HG03521 (cell line): Measurements from ENCODE around the gene PDE4D.
"Not testable (repeated sequence)": the region's sequence is repeated elsewhere in the genome, so short reads cannot be mapped to it uniquely, and the experiment has no call there.

ENCODE experiments used
- ATAC-seq: cut with Tn5 transposase; IDR thresholded peaks from one replicate; pipeline ENCODE4 v1.9.1; 2021; ENCODE audit warnings: mild to moderate bottlenecking, moderate library complexity; ENCODE audit not compliant: unreplicated experiment

PDE4D gene

GRCh38 chr5:59486508-59486907 is 407.0 kb downstream of the PDE4D start:
- ATAC-seq = no peak

GRCh38 chr5:59485629-59486439 is 407.7 kb downstream of the PDE4D start:
- ATAC-seq = no peak

- no peak for ATAC-seq
These were observed 408.4 kb downstream of the PDE4D start for GRCh38 chr5:59485107-59485506.

- no peak for ATAC-seq
These were observed 408.9 kb downstream of the PDE4D start for GRCh38 chr5:59484618-59485017.

- ATAC-seq = no peak
These were observed 409.5 kb downstream of the PDE4D start for GRCh38 chr5:59483971-59484472.

- no peak for ATAC-seq
These were observed 414.4 kb downstream of the PDE4D start for GRCh38 chr5:59479086-59479485.

GRCh38 chr5:59474324-59474723 is 419.2 kb downstream of the PDE4D start:
- no peak for ATAC-seq

- no peak for ATAC-seq
These were observed 419.9 kb downstream of the PDE4D start for GRCh38 chr5:59473611-59474010.

GRCh38 chr5:59471463-59471862 is 422.1 kb downstream of the PDE4D start:
- no peak for ATAC-seq

- no peak for ATAC-seq
These were observed 425.6 kb downstream of the PDE4D start for GRCh38 chr5:59467969-59468368.

- no peak for ATAC-seq
These were observed 427.3 kb downstream of the PDE4D start for GRCh38 chr5:59466271-59466670.

GRCh38 chr5:59464969-59465368 is 428.6 kb downstream of the PDE4D start:
- no peak for ATAC-seq

- ATAC-seq = not testable (repeated sequence)
These were observed 429.8 kb downstream of the PDE4D start for GRCh38 chr5:59463618-59464166.

GRCh38 chr5:59462956-59463355 is 430.6 kb downstream of the PDE4D start:
- ATAC-seq = no peak

- ATAC-seq = no peak
These were observed 433.0 kb downstream of the PDE4D start for GRCh38 chr5:59460368-59461153.

GRCh38 chr5:59458966-59459729 is 434.4 kb downstream of the PDE4D start:
- no peak for ATAC-seq

GRCh38 chr5:59458321-59458720 is 435.2 kb downstream of the PDE4D start:
- ATAC-seq = no peak

- ATAC-seq = no peak
These were observed 443.5 kb downstream of the PDE4D start for GRCh38 chr5:59449905-59450644.

GRCh38 chr5:59446356-59446755 is 447.2 kb downstream of the PDE4D start:
- ATAC-seq = no peak

- ATAC-seq = no peak
These were observed 447.8 kb downstream of the PDE4D start for GRCh38 chr5:59445741-59446140.
